IMR-90 (cell line): ENCODE results near the gene SPACA5. TPM values are rescaled to one million over a fixed set of nuclear protein-coding genes. Genes with fewer than 3 reads are reported as not detected.

ENCODE experiments used
- ATAC-seq: fragments of 200-7000 bp; cut with Tn5 transposase; 2 replicates; pipeline ENCODE4 v1.9.1; 2020; ENCODE audit warnings: low read depth, mild to moderate bottlenecking, moderate library complexity
- BruUV-seq: library from RNA; stranded (reverse); fragments of 400-500 nt; replicated peaks from 2 replicates; lab custom pipeline; 2021; lab: Mats Ljungman, UMichigan
- CTCF ChIA-PET: fragments of 300-600 bp; formaldehyde crosslinking; extraction: SDS; loops from one replicate; lab custom pipeline; 2021; ENCODE audit warnings: antibody characterized with exemption; lab: Yijun Ruan, JAX
- POLR2A ChIA-PET: fragments of 300-600 bp; sonication (Branson Sonifier 250); formaldehyde crosslinking; loops from one replicate; lab custom pipeline; 2022; ENCODE audit warnings: antibody characterized with exemption; ENCODE audit not compliant: unreplicated experiment; lab: Charles Lee
- DNase-seq: peaks from one replicate; pipeline ENCODE4 v3.0.0; 2013
- H2AFZ ChIP-seq: replicated peaks from 2 replicates; pipeline ENCODE3; 2013; ENCODE audit warnings: low read length, mild to moderate bottlenecking; ENCODE audit not compliant: poor library complexity
- H2AK5ac ChIP-seq: 2 replicates; pipeline ENCODE4 v1.6.1; 2013; ENCODE audit warnings: low read depth, low read length, inconsistent platforms
- H2AK9ac ChIP-seq: replicated peaks from 2 replicates; pipeline ENCODE3; 2013; ENCODE audit warnings: mild to moderate bottlenecking, low read depth, low read length, moderate library complexity; ENCODE audit not compliant: poor library complexity
- H2BK120ac ChIP-seq: 2 replicates; pipeline ENCODE4 v1.6.1; 2013; ENCODE audit warnings: low read depth, low read length, inconsistent platforms
- H2BK15ac ChIP-seq: 3 replicates; pipeline ENCODE4 v1.6.1; 2013; ENCODE audit warnings: low read depth, low read length, inconsistent platforms
- H2BK20ac ChIP-seq: 2 replicates; pipeline ENCODE4 v1.6.1; 2013; ENCODE audit warnings: low read depth, mild to moderate bottlenecking, inconsistent platforms, low read length, moderate library complexity
- H2BK5ac ChIP-seq: 2 replicates; pipeline ENCODE4 v1.6.1; 2013; ENCODE audit warnings: mild to moderate bottlenecking, low read depth, low read length, inconsistent platforms; ENCODE audit not compliant: poor library complexity, severe bottlenecking
- H3K14ac ChIP-seq: replicated peaks from 2 replicates; pipeline ENCODE4 v1.6.1; 2013; ENCODE audit warnings: low read depth, low read length, inconsistent platforms
- H3K18ac ChIP-seq: 2 replicates; pipeline ENCODE4 v1.6.1; 2013; ENCODE audit warnings: low read depth, low read length, control low read depth
- H3K23ac ChIP-seq: 2 replicates; pipeline ENCODE4 v1.6.1; 2013; ENCODE audit warnings: low read depth, low read length, inconsistent platforms
- H3K27ac ChIP-seq: 2 replicates; pipeline ENCODE4 v1.5.1; 2013; ENCODE audit warnings: mild to moderate bottlenecking, control low read depth, low read length; ENCODE audit not compliant: insufficient read depth
- H3K27me3 ChIP-seq: 2 replicates; pipeline ENCODE4 v1.6.1; 2013; ENCODE audit warnings: low read length; ENCODE audit not compliant: control insufficient read depth, insufficient read depth
- H3K36me3 ChIP-seq: 2 replicates; pipeline ENCODE4 v1.6.1; 2013; ENCODE audit warnings: low read length, mixed read lengths; ENCODE audit not compliant: control insufficient read depth, insufficient read depth
- H3K4ac ChIP-seq: 2 replicates; pipeline ENCODE4 v1.6.1; 2013; ENCODE audit warnings: low read depth, low read length, inconsistent platforms
- H3K4me1 ChIP-seq: 2 replicates; pipeline ENCODE4 v1.6.1; 2013; ENCODE audit warnings: low read length, mixed read lengths; ENCODE audit not compliant: control insufficient read depth, insufficient read depth
- H3K4me2 ChIP-seq: 2 replicates; pipeline ENCODE4 v1.6.1; 2013; ENCODE audit warnings: low read depth, mild to moderate bottlenecking, control low read depth, low read length, moderate library complexity
- H3K4me3 ChIP-seq: 2 replicates; pipeline ENCODE4 v1.5.1; 2013; ENCODE audit warnings: low read depth, mild to moderate bottlenecking, control low read depth, low read length, moderate library complexity; ENCODE audit not compliant: insufficient read depth
- H3K56ac ChIP-seq: 2 replicates; pipeline ENCODE4 v1.6.1; 2013; ENCODE audit warnings: low read length, inconsistent platforms; ENCODE audit not compliant: insufficient read depth; ENCODE audit errors: extremely low read depth
- H3K79me1 ChIP-seq, 2 experiments: 2 replicates each; pipeline ENCODE4 v1.6.1; 2013; ENCODE audit warnings: low read length in 2 of 2, inconsistent platforms in 1 of 2, low read depth in 1 of 2
- H3K9ac ChIP-seq: 2 replicates; pipeline ENCODE4 v1.6.1; 2013; ENCODE audit warnings: low read depth, low read length, control low read depth
- H3K9me1 ChIP-seq: 2 replicates; pipeline ENCODE4 v1.6.1; 2013; ENCODE audit warnings: low read length, inconsistent platforms; ENCODE audit not compliant: insufficient read depth
- H3K9me3 ChIP-seq: 2 replicates; pipeline ENCODE4 v1.6.1; 2013; ENCODE audit warnings: low read length; ENCODE audit not compliant: control insufficient read depth, insufficient read depth
- H4K20me1 ChIP-seq: 2 replicates; pipeline ENCODE4 v1.6.1; 2013; ENCODE audit warnings: low read length, inconsistent platforms; ENCODE audit not compliant: insufficient read depth
- H4K5ac ChIP-seq: 2 replicates; pipeline ENCODE4 v1.6.1; 2013; ENCODE audit warnings: mild to moderate bottlenecking, low read depth, low read length, control low read depth
- H4K8ac ChIP-seq, 2 experiments: 2 replicates each; pipeline ENCODE4 v1.6.1; 2013; ENCODE audit warnings: low read depth in 2 of 2, low read length in 2 of 2, control low read depth in 1 of 2, inconsistent platforms in 1 of 2
- H4K91ac ChIP-seq: 2 replicates; pipeline ENCODE4 v1.6.1; 2013; ENCODE audit warnings: low read depth, low read length, inconsistent platforms; ENCODE audit not compliant: insufficient read depth
- BHLHE40 ChIP-seq: fragments of 150-350 bp; IDR thresholded peaks from 2 replicates; pipeline ENCODE4 v1.6.1; 2016; ENCODE audit warnings: mild to moderate bottlenecking, low read depth, low read length
- CHD1 ChIP-seq: IDR thresholded peaks from 2 replicates; pipeline ENCODE4 v1.6.1; 2012; ENCODE audit warnings: low read depth, low read length, improper control_type of control experiment
- CTCF ChIP-seq: conservative IDR thresholded peaks from 2 replicates; pipeline ENCODE4 v1.5.1; 2012; ENCODE audit warnings: mild to moderate bottlenecking, low read depth, low read length, improper control_type of control experiment
- FOS ChIP-seq: fragments of 150-350 bp; IDR thresholded peaks from 2 replicates; pipeline ENCODE4 v1.6.1; 2016; ENCODE audit warnings: low read depth, low read length
- MAFK ChIP-seq: IDR thresholded peaks from 2 replicates; pipeline ENCODE4 v1.6.1; 2012; ENCODE audit warnings: low read depth, low read length, improper control_type of control experiment
- MAZ ChIP-seq: IDR thresholded peaks from 2 replicates; pipeline ENCODE4 v1.6.1; 2012; ENCODE audit warnings: low read depth, mild to moderate bottlenecking, low read length, improper control_type of control experiment, moderate library complexity, borderline replicate concordance
- NFE2L2 ChIP-seq: fragments of 150-350 bp; IDR thresholded peaks from 2 replicates; pipeline ENCODE4 v1.6.1; 2016; ENCODE audit warnings: low read depth, mild to moderate bottlenecking, low read length
- POLR2A ChIP-seq: IDR thresholded peaks from 2 replicates; pipeline ENCODE4 v1.6.1; 2012; ENCODE audit warnings: mild to moderate bottlenecking, low read depth, low read length
- RCOR1 ChIP-seq: IDR thresholded peaks from 2 replicates; pipeline ENCODE4 v1.6.1; 2012; ENCODE audit warnings: mild to moderate bottlenecking, low read length, improper control_type of control experiment; ENCODE audit not compliant: insufficient replicate concordance
- RFX5 ChIP-seq: IDR thresholded peaks from 2 replicates; pipeline ENCODE4 v1.8.0; 2012; ENCODE audit warnings: low read depth, mild to moderate bottlenecking, low read length, moderate library complexity
- SMC3 ChIP-seq: fragments of 150-350 bp; IDR thresholded peaks from 2 replicates; pipeline ENCODE4 v1.6.1; 2016; ENCODE audit warnings: low read depth, mild to moderate bottlenecking, antibody characterized with exemption, low read length, moderate library complexity
- USF2 ChIP-seq: fragments of 150-350 bp; IDR thresholded peaks from 2 replicates; pipeline ENCODE4 v1.6.1; 2017; ENCODE audit warnings: mild to moderate bottlenecking, antibody characterized with exemption, low read length, low read depth
- WGBS, 2 experiments: methylation state at CpG; one replicate each; pipeline versions ENCODE4 v1.1.5 to v1.1.7; 2013; ENCODE audit warnings: missing lambda C conversion rate in 2 of 2; ENCODE audit not compliant: insufficient read length in 1 of 2; ENCODE audit errors: extremely low coverage in 2 of 2; 5-methylcytosine and 5-hydroxymethylcytosine counted together
- dilution Hi-C: fragments of 300-500 bp; cut with HindIII; formaldehyde crosslinking; loops from one replicate; pipeline ENCODE4 v1.14.3; 2018; ENCODE audit warnings: low sequenced_read_pairs; ENCODE audit not compliant: unreplicated experiment
- in situ Hi-C: fragments of 300-500 bp; cut with MboI; formaldehyde crosslinking; loops from 3 replicates; pipeline ENCODE4 v1.14.3; 2019; ENCODE audit warnings: low sequenced_read_pairs, inconsistent platforms, mixed read lengths
- intact Hi-C: fragments of 100-400 bp; cut with micrococcal nuclease; formaldehyde crosslinking; loops from 2 replicates; pipeline ENCODE4 v1.10.0; 2022
- polyA plus RNA-seq, 3 experiments: library from polyadenylated mRNA; depleted of rRNA; stranded (reverse); fragments of >200 nt; gene quantifications; 2 replicates each; pipeline ENCODE4 v1.2.3, GENCODE V29; 2012; ENCODE audit warnings: low replicate concordance in 1 of 3
- total RNA-seq: library from RNA; depleted of rRNA; stranded (reverse); fragments of >200 nt; gene quantifications from 2 replicates; pipeline ENCODE4 v1.2.3, GENCODE V29; 2012

SPACA5 gene
- total and polyA plus RNA-seq, 2 of the 4 experiments (the other 2 are of a cell fraction): not detected

- no peak for TF ChIP-seq POLR2A
- TF ChIP-seq RCOR1: no peak
- no peak for TF ChIP-seq SMC3
- TF ChIP-seq RFX5: no peak
- TF ChIP-seq USF2: no peak
- no peak for TF ChIP-seq MAFK
- no peak for TF ChIP-seq MAZ
- TF ChIP-seq BHLHE40: no peak
- TF ChIP-seq FOS: no peak
- TF ChIP-seq CTCF: no peak
- TF ChIP-seq NFE2L2: no peak
- no peak for TF ChIP-seq CHD1
- H4K91ac ChIP-seq: no peak overlapping the region
- H2BK120ac ChIP-seq: no peak overlapping the region
- H3K4me3 ChIP-seq: no peak overlapping the region
- H3K9ac ChIP-seq: no peak overlapping the region
- H3K79me1 ChIP-seq: no peaks in the 10 kb centered on the region
- H2BK15ac ChIP-seq: no peak overlapping the region
- no peaks in the 10 kb centered on the region for H3K9me1 ChIP-seq
- H2AK5ac ChIP-seq: no peak overlapping the region
- no peak overlapping the region for H3K27ac ChIP-seq
- no peak overlapping the region for H4K5ac ChIP-seq
- H3K56ac ChIP-seq: no peak overlapping the region
- in situ Hi-C loops (no loop called here), intact Hi-C loops (no loop called here), dilution Hi-C loops (no loop called here)
- H2BK5ac ChIP-seq: no peak overlapping the region
- CTCF ChIA-PET: no interaction called here
- no peak overlapping the region for H3K4ac ChIP-seq
- no peak overlapping the region for H3K18ac ChIP-seq
- H3K27me3 ChIP-seq: no peaks in the 10 kb centered on the region
- no peaks in the 10 kb centered on the region for H4K20me1 ChIP-seq
- H3K9me3 ChIP-seq: peaks cover 15% of the 10 kb centered on the region
- no peaks in the 10 kb centered on the region for H3K36me3 ChIP-seq
- no peak overlapping the region for H4K8ac ChIP-seq
- H3K23ac ChIP-seq: no peak overlapping the region
- H2BK20ac ChIP-seq: no peak overlapping the region
- no TSS peak for BruUV-seq
- H3K4me2 ChIP-seq: no peak overlapping the region
- no peak overlapping the region for H2AFZ ChIP-seq
- no peak overlapping the region for H3K14ac ChIP-seq
- WGBS, 2 experiments: no CpG with 5 or more reads among the region's 2 CpGs
- DNase-seq (no peak), ATAC-seq (no peak)
- POLR2A ChIA-PET: no interaction called here
- H2AK9ac ChIP-seq: no peak overlapping the region
- no peaks in the 10 kb centered on the region for H3K4me1 ChIP-seq
These were observed 46.4 kb upstream of the SPACA5 start for GRCh38 chrX:47960406-47960805.
